Limb (tissue), 2 donors: Measurements from ENCODE around the gene TSPAN10.
A peak's percentile ranks its signal among the peaks of the same experiment; 100 is the strongest.

Experiments
- DNase-seq, 2 donors: peaks; one replicate each; pipeline ENCODE4 v3.0.0-alpha.2; 2016; ENCODE audit errors: extremely low spot score in 2 of 2

TSPAN10 gene

DNA sequence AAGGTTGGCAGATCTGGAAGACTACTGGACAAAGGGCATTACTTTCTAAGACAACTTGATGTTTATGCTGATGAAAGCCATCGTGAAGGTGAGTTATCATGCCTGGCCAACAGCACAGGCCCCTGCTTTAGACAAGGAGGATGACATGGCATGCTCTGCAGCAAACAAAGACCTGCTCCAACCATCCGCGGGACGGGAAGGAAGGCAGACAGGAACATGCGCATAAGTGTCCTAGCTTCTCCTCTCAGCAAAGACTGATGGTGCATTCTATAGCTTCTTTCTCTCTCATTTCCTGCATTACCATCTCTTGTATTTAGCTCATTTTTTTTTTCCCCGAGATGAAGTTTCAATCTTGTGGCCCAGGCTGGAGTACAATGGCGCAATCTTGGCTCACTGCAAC is 5.5 kb upstream of the TSPAN10 start:
- no peak for DNase-seq

DNA sequence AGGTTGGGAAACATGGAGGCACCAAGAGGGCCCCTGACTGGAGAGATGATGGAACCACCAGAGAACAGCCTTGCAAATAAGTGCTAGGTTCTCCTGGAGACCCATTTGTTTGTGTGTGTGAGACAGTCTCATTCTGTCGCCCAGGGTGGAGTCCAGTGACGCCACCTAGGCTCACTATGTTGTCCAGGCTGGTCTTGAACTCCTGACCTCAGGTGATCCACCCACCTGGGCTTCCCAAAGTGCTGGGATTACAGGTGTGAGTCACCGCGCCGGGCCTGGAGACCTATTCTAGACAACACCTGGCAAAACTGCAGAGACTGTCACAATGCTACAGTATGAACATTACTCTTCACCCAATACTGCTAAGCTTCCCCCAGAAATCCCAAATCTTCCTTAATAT is 1.6 kb upstream of the TSPAN10 start:
- DNase-seq = no peak

DNA sequence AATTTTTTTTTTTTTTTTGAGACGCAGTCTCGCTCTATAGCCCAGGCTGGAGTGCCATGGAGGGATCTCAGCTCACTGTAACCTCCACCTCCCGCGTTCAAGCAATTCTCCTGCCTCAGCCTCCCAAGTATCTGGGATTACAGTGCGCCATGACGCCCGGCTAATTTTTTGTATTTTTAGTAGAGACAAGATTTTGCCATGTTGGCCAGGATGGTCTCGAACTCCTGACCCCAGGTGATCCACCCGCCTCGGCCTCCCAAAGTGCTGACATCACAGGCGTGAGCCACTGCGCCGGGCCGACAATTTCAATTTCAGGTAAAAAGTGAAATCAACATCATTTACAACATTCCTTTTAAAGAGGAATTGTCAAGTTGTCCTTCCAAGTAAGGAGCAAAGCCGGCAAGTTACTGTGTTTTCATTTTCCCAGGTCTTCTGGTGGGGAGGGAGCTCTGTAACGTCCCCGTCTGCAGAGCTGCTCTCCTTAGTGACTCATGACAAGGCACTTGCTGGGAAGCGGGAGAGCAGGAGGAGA is 957 bp upstream of the TSPAN10 start:
- no peak for DNase-seq

DNA sequence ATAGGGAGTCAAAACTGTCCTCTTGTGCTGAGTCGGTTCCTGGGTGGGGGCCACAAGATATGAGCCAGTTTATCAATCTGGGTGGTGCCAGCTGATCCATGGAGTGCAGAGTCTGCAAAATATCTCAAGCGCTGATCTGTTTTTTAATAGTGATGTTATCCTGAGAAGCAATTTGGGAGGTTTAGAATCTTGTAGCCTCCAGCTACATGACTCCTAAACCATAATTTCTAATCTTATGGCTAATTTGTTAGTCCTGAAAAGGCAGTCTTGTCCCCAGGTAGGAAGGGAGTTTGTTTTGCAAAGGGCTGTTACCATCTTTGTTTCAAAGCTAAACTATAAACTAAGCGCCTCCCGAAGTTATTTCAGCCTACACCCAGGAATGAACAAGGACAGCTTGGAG is 1.7 kb downstream of the TSPAN10 start:
- no peak for DNase-seq

DNA sequence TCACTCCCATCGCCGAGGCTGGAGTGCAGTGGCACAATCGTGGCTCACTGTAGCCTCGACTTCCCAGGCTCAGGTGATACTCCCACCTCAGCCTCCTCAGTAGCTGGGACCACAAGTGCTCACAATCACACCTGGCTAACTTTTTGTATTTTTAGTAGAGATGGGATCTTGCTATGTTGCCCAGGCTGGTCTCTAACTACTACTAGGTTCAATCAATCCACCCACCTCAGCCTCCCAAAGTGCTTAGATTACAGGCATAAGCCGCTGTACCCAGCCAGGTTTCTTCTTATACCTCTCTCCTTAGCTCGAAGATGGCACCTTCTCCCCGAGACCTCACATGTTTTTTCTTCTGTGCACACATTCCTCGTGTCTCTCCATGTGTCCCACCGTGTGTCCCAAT is 3.0 kb downstream of the TSPAN10 start:
- no peak for DNase-seq

DNA sequence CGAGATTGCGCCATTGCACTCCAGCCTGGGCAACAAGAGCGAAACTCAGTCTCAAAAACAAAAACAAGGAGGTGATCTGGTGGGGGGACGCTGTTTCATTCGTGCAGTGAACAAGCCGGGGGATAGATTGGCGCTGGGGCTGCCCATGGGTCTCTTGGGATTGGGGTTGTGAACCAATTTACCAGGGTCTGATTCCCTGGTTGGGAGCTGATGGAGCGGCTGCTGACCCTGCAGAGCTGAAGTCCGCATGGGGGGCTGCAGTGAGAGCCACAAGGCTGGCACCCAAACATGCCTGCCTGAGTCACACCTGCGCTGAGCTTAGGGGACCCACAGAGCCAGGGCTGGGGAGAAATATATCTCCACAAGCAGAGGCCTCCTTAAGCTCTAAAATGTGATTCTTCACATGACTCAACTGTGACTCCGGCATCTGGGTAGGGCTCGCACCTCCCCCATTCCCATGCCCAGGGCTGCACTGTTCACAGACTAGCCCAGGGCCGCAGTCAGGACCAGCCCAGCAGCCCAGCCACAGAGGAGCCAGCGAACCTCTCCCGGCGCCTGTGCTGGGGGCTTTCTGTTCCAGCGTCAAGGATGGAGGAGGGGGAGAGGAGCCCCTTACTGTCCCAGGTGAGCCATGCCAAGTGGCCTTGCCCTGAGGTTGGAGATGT is 5.0 kb downstream of the TSPAN10 start:
- DNase-seq = no peak

DNA sequence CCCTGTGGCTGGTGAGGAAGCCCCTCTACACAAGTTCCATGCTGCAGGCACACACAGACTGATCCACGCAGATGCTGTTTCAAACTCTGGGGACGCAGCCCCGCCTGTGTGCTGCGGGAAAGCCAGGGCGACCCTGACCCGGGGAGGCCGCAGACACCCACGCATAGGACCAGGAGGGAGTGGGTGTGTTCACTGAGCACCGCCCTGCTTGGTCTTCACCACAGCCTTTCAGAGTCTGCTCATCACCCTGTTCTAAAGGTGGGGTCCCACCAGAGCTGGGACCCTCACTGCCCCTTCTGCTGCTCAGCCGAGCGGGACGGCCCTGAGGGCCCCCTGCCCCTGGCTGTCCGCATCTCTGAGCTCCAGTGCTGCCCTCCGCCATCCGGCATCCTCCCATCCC is 7.5 kb downstream of the TSPAN10 start:
- DNase-seq = no peak

DNA sequence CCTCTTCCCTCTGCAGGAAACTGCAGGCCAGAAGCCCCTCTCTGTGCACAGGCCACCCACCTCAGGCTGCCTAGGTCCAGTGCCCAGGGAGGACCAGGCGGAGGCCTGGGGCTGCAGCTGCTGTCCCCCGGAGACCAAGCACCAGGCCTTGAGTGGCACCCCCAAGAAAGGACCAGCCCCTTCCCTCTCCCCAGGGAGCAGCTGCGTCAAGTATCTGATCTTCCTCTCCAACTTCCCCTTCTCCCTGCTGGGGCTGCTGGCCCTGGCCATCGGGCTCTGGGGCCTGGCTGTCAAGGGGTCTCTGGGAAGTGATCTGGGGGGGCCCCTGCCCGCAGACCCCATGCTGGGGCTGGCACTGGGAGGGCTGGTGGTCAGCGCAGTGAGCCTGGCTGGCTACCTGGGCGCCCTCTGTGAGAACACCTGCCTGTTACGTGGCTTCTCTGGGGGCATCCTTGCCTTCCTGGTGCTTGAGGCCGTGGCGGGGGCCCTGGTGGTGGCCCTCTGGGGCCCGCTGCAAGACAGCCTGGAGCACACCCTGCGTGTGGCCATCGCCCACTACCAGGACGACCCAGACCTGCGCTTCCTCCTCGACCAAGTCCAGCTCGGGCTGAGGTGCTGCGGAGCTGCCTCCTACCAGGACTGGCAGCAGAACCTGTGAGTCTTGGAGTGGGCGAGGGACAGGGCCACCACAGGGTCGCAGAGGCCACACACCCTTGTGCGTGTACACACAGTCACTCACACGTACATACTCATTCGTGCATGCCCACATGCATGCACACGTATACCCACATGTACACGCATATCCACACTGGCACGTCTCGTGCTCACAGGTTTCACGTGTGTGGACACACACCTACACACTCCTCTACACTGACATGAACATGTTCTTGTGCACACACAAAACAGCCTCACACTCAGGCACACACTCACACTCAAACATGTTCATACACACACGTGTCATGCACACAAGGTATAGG is 8.3 kb downstream of the TSPAN10 start:
- no peak for DNase-seq

DNA sequence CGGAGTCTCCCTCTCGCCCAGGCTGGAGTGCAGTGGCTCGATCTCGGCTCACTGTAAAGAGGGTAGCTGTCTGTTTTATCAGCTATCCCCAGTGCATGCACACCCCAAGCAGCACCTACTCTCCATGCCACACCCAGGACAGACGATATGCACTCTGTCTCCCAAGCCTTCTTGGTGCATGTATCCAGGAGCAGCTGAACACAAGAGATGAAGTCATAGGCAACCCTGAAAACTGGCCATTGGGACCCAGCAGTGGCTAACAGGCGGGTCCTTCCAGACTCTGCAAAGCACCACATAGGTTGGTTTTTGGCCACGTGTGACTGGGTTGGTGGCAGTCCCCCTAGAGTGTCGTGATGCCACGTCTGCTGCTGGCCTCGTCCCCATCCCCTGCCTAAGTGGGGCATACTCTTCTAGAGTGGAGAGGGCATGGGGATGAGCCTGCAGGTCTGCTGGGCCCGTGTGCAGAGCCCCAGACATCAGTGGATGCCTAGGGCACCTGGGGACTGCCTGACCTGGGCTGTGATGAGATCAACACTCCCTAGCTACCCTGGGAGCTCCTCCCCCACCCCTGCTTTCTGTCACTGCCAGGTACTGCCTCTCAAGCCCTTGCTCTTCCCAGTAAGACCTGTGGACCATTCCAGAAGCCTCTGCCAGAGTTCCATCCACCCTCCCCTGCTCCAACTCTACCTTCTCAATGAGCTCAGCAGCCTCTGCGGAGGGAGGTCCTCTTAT is 10.0 kb downstream of the TSPAN10 start:
- DNase-seq = no peak

DNA sequence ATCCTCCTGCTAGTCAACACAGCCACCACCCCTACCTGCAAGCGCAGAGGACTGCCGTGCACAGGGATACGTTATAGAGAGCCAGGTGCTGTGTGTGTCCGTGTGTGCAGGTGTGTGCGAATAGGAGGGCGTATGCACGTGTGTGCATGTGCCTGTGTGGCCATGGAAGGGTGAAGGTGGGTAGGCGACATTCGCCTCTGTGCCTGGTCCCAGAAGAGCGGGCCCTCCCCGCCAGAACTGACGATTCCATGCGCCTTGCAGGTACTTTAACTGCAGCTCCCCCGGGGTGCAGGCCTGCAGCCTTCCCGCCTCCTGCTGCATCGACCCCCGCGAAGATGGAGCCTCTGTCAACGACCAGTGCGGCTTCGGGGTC is 10.6 kb downstream of the TSPAN10 start:
- DNase-seq = no peak

DNA sequence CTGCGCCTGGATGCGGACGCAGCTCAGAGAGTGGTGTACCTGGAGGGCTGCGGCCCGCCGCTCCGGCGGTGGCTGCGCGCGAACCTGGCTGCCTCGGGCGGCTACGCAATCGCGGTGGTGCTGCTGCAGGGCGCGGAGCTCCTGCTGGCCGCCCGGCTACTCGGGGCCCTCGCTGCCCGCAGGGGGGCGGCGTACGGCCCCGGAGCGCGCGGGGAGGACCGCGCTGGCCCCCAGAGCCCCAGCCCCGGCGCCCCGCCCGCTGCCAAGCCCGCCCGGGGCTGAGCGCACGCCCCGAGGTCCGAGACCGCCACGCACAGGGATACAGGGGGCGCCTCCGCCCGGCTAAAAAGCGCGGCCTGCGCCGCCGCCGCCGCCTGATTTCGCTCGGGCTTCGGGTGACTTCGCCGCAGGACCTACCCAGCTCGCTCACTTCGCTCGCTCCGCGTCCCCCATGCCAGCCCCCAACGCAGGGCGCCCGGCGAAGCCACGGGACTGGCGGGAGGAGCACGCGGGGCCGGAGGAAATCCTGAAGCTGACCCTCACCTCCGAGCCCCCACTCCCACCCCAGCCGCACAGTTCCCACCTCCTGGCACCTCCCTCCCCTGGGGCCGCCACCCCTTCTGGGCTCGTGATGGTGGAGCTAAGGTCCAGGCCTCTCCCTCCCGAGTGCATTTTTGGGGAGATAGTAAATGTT is 11.2 kb downstream of the TSPAN10 start:
- no peak for DNase-seq

DNA sequence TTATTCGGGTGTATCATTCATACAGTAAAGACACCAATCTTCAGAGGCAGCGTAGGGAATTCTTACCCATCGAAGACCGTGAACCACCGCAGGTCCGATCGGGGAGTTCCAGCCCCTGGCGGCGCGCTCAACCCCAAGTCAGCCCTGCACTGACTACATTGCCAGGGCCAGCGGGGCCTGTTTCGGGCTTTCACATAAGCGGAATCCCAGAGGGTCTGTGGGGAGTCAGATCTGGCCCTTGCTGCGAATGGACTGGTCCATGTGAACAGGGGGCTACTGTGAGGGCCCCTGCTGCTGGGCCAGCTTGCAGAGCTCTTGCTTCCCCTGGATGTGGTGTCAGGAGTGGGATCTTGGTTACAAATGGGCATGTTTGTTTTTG is 11.7 kb downstream of the TSPAN10 start:
- DNase-seq = no peak

DNA sequence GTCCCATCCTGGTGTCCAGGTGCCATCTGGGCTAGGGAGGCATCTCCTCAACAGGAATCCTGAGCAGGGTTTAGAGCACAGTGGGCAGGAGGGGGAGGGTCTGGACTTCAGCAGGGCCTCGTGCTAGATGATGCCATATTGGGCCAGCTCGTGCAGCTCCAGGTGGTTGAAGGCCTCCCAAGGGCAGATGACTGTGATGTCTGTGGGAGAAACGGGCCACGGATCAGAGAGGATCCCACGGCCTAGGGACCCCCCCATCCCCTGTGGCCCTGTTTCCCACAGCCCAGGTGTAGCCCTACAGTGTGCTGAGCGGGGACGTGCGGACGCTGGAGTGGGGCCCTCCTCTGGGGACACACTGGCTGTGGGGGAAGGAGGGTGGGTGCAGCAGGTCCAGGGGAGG is 14.0 kb downstream of the TSPAN10 start:
- no peak for DNase-seq

DNA sequence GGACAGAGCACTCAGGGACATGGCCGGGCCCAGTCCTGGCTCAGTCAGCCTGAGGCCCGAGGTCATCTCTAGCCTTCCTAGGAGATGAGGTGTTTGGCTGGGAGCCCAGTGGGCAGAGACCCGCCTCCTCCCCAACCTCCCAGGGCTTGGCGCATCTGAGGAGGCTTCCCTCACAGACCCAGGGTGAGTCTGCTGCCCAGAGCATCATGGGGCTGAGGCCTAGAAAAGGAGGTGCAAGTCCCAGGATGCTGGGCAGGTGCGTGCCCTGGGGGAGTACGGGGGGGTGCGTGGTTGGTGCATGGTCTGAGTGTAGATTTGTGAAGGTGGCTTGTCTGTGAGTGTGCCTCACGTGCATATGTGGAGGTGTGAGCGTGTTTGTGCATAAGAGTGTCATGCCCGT is 14.7 kb downstream of the TSPAN10 start:
- no peak for DNase-seq

DNA sequence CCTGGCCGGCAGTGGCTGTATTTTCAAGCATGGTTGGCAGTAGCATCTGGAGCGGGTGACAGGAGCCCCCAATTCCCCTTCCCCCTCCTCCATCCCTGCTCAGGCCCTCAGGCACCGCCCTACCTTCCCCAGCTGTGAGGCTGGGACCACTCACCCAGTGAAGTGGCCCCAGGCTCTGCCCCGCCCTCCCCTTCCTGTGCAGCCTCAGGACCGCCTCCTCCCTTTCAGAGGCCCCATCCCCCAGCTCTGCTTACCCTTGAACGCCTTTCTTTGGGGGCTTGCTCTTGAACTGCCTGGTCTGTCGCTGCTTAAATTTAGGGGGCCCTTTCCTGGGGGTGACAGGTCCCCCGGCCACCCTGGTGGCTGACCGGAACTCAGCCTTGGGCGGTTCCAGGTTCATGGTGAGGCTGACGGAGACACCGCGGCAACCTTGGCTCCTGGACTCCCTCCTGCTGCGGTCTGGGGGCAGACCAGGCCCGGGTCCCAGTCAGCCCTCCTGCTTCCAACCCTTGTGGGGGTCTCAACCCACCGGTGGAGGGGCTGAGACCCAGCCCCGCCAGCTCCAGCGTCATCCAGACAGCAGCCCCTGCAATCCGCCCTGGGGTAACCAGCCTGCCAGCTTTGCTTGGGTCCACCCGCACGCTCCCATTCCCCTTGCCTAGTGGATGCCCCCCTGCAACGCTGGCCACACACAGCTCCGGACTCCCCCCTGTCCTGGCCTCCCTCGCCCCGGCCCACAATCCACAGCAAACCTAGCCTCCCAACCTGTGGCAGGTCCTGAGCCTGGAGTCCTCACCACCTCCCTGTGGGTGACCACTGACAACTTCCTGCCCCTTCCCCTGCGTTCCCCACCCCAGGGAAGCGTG is 16.1 kb downstream of the TSPAN10 start:
- peak in 1 of 2 donors; percentile 10 for DNase-seq

DNA sequence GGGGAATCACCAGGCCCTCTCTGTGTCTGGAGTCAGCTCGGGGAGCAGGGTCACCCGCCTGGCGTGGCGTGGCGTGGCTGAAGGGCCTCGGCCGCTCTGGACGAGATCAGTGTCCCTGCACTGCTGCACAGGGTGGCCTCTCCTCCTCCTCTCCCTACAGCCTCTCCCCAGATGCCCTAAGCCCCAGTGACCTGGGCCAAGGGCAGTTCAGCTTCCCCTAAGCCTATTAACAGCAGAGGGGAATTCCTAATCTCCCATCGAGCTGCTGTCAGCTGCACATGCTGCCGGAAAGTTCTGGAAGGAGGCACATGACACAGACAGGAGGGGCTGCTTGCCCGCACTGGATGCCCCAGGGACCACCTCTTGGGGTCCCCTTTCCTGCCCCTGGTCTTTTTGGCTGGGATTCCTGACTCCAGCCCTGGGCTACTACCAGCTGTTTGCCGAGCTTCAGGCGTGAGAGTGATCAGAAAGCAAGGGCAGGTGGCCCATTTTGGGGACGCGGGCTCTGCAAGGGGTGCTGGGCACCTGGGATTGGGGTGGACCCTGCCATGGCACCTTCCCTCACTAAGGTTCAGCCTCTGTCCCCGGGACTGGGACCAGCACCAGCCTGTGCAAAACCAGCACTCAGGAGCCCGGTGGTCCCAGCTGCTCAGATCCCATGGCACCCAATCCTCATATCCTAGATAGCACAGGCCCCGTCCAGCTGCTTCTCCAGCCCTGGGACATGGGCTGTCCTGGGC is 18.6 kb downstream of the TSPAN10 start:
- no peak for DNase-seq

DNA sequence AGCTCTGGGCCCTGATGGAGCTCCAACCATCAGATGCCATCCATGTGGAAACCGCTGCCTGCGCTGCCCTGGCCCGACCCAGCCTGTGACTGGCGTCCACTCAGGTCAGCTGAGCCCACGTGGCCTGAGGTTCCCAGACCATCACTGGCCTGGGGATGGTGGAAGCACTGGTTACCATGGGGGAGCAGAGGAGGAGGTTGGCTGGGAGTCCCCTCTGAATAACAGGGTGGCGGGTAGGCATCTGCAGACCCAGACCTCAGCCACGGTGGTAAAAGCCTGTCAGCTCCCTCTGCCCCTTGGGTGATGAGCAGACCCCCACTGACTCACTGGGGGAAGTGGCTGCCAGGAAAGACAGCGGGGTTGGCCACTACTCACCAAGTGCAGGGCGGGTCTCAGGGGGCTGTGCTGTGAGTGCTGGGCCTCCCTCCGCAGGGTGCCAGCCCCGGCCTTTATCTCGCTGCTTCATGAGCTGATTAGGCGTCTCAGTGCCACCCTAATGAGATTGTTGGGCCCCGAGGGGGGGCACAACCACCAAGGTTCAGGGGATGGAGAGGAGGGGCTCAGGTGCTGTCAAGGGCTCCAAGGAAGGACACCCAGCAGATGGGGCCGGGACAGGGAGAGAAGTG is 19.2 kb downstream of the TSPAN10 start, which contains the start of gene PDE6G:
PDE6G (minus strand) TSS at position 425 of the 626 bp plus-strand sequence. CDS start 3,237 bp downstream, outside the sequence.
- DNase-seq = no peak

DNA sequence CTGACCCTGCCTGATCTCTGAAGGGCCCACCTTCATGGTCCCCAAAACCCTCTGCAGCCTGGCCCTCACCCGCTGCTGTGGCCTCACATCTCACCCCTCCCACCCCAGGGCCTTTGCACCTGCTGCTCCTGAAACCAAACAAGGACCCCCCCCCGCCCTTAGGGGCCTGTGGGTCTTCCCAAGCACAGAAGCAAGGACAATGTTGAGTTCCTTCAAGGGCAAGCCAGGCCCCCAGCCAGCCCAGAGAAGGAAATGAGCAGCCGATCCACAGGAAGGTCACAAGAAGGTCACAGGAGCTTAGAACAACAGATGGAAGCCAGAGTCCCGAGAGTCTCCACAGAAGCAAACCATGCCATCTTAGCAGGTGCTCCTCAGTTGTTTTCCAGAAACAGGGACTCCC is 19.8 kb downstream of the TSPAN10 start:
- DNase-seq = peak in 1 of 2 donors; percentile 2

DNA sequence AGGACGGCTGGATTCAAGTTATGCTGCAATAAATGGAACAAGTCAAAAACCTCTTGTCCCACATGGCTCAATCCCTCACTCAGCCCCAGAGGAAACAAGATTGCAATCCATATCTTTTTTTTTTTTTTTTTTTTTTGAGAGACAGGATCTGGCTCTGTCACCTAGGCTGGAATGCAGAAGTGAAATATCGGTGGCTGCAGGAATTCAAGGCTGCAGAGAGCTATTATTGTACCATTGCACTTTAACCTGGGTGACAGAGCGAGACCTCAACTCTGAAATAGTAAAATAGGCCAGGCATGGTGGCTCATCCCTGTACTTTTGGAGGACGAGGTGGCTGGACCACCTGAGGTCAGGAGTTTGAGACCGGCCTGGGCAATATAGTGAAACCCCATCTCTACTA is 22.0 kb downstream of the TSPAN10 start:
- no peak for DNase-seq
